Suppressor macrophage treated with lipopolysaccharide for 4 hours (primary cell): ENCODE results near the gene CCL3.
A peak's percentile ranks its signal among the peaks of the same experiment; 100 is the strongest.
"Not testable (repeated sequence)": the region's sequence is repeated elsewhere in the genome, so short reads cannot be mapped to it uniquely, and the experiment has no call there.

ENCODE experiments used
- DNase-seq: peaks from one replicate; pipeline ENCODE4 v3.0.0-alpha.2; 2020

Gene CCL3

DNA sequence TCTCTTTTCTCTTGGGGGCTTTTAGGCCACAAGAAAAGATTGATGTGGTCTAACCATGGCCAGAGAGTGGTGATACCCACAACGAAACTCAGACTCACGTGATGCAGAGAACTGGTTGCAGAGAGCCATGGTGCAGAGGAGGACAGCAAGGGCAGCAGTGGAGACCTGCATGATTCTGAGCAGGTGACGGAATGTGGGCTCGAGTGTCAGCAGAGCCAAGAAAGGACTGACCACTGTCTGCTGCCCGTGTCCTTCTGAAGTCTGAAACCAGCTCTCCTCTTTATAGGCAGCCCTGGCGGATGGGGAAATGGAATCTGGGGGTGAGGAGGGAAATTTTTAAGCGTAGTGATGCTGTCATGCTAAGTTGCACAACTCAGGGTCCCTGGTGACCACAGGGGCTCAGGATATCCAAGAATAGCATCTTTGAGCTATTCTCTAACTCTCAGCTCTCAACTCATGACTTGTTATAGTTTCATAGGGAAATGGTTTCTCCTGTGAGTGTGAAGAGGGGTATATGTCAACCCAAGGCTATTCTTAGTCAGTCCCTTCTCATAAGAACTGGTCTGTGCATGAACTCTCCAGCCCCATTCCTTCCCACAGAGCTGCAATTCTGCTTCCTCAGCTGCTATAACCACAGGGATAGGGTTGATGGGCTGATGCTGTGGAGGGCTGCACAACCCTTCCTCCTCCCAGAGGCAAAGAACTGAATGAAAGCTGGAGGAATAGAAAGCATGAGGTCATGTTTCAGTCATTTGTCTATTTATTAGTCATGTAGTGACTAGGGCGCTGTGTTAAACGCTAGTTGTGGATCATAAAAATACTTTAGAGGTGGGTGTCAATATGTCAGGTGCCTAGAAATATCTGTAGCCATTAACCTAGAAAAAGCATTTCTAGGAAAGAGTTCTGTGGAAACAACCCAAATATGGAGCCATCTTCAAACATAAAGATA lies at the start of gene CCL3:
Gene CCL3, minus strand, starts transcription at position 256 of the 949 bp plus-strand sequence. Its CDS starts 85 bp downstream, at position 171.
- peak; percentile 98 for DNase-seq

DNA sequence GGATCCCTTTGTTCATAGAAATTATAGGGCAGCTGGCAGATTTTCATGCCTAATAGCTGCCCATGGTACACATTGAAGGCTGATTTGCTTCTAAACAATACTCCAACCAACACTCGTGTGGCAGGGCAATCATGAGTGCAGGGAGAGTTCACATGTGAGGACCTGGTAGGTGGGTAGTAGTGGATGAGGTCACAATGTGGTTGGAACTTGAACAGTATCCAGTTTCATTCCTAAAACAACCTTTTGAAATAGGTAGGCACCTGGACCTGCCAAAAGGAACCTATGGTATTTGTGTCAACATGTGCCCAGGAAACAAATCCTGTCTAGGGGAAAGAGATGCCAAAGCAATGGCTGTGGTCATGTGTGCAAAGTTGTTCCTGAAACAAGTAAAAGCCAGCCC lies 46.5 kb upstream of the CCL3 start:
- DNase-seq, result no peak

DNA sequence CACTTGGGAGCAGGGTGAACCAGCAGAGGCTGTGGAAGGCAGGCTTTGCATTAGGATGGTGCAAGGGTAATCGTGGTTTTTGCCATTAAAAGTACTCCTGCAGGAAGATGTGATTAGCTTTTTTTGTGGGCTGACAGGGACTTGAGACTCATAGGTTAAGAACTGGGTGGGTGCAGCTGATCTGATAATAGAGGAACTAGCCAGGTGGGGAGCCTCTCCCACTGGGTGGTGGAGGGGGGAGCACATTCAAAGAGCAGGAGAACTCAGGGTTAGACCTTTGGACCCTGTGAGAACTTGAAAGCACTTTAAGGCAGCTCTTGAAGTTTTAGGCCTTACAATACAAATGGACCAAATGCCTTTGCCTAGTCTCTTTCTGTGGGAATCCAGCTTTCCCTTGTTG lies 46.1 kb upstream of the CCL3 start:
- no peak for DNase-seq

DNA sequence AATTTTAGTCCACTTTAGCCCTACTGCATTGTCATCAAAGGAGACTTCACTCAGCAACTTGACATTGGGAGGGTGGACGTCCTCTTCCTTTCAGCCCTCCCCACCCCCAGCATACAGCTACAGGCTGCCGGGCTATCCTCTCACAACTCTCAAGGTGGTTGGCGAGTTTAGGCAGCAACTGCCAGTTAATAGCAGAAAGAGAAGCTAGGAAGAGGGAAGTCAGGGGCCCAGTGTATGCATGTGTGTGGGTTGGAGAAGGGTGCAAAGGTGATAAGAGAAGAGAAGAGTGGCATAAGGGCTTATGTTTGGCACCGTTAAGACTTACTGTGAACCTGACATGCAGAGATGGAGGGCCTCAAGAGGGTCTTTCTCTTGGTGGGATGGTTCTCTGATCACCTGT lies 45.5 kb upstream of the CCL3 start:
- DNase-seq, result no peak

DNA sequence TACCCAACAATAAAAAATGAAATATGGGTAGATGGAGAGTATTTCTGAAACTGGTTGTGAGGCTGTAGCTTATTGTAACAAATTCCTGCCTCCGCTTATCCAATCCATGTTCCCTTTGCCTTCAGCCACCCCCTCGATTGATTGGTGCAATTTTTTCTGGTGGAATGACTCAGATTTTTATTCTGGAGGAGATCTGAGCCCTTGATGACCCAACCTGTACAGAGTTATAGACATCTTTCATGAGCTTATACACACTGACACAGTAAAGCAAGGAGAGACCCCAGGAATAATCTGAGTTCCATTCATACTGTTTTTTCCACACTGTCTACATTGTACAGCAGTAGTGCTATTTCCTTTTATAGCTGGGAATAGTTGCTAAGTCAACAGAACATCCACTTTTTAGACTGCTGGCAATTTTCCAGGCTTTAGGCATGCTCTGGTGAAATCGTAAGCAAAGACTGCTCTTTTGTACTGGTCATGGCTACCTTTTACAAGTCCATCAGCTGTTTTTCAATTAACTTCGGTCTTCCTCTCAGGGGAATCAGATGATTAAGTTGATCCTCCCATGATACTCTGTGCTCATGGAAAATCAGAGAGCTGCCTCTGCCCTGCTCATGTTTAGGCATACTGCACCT lies 43.8 kb upstream of the CCL3 start:
- DNase-seq, result peak; percentile 88

DNA sequence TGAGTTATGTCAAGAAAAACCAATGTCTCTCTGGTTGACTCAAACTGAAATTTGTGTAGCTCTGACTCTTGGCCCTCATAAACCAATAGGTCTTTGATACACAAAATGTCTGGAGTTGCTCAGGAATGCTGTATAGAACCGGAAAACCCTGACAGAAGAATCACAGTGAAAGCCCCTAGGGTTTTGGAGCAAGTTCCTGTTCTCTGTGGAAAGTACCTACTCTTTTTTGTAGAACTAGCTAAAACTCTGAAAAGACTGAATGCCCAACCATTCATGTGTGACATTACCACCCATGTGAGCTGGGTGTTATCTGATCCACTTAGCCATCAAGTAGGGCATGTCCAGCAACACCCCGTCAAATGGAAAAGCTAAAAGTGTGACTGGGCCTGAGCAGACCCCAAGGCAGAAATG lies 42.5 kb upstream of the CCL3 start:
- peak; percentile 74 for DNase-seq

DNA sequence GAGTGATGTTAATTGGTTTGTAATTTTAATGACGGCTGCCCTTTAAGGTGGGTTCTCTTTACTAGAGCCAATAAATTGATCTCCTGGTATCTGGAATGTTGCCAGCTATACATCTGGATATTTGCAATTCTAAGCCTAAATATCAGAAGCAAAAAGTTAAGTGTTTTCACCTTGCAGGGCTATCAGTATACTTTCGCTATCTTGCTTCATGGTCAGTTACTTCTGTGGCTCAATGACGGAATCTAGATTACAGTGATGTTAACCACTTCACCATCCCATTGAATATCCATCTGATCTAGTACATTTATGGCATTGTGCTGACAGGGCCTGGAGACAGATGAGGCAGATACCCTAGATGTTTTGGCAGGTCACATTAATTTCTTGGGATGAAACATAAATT lies 42.0 kb upstream of the CCL3 start:
- DNase-seq, result no peak

DNA sequence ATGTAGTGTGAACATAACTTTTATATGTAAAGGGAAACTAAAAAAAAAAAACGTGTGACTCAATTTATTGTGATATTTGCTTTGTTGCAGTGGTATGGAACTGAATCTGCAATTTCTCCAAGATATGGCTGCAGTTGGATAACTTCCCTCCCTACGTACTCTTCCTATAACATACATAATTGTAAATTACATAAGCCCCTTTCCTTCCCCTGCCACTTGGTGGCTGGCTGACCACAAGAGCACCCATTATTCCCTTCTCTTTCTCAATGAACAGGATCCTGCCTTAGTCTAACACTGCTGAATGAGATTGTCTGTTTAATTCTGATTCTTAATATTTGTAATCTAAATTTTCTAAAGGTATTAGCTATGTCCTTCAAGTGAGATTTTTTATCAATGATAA lies 41.5 kb upstream of the CCL3 start:
- peak; percentile 88 for DNase-seq

DNA sequence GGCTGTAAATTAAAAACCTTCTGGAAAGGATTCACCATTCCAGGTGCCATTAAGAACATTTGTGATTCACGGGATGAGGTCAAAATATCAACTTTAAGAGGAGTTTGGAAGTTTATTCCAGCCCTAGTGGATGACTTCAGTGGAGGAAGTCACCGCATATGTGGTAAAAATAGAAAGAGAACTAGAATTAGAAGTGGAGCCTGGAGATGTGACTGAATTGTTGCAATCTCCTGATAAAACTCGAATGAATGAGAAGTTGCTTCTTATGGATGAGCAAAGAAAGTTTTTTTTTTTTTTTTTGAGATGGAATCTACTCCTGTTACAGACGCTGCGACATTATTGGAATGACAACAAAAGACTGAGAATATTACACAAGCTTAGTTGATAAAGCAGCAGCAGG lies 40.4 kb upstream of the CCL3 start:
- peak; percentile 56 for DNase-seq

DNA sequence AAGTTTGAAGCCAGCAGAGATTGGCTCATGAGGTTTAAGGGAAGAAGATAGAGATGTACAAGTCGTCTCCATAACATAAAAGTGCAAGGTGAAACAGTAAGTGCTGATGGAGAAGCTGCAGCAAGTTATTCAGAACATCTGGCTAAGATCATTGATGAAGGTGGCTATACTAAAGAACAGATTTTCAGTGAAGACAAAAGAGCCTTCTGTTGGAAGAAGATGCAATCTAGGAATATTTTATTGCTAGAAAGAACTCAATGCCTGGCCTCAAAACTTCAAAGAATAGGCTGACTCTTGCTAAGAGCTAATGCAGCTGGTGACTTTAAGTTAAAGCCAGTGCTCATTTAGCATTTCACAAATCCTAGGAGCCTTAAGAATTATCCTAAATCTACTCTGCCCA lies 39.7 kb upstream of the CCL3 start:
- no peak for DNase-seq

DNA sequence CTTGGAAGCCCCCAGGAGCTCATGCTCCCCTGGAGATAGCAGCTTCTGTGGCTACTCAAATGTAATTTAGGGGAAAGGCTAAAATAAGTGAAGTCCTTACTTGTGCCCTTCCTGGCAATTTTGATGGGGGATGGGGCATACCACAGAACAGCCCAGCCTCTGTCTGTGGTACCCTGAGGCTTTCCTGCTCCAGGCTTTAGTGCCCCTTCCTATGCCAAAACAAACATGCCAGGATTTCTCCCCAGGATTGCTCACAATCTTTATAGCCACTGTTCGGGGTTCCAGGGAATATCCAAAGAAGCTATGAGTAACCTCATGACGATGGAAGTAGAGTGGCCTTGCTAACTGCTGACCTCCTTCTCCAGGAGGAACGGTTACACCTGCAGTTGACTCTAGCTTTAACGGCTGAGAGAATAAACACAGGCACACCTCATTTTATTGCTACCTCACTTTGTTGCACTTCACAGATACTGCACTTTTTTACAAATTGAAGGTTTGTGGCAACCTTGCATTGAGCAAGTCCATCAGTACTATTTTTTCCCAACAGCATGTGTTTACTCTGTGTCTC lies 38.6 kb upstream of the CCL3 start:
- no peak for DNase-seq

DNA sequence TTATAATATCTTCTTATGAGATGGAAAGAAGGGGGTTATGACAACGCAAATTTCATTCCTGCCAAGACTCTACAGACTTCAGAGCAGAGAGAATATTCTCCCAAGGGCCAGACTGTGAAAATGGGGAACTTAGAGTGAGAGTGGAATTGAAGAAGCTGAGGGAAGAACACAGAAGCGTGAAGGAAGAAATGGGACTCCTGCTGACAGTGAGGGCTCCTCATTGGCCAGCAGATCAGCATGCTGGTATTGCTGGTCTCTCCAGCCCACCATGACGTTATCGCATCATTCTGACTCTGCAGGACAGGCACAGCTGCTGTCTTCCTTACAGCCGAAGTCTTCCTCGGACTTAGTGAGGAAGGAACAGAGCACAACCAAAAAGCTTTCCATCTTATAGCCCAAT lies 38.0 kb upstream of the CCL3 start:
- DNase-seq, result peak; percentile 51

DNA sequence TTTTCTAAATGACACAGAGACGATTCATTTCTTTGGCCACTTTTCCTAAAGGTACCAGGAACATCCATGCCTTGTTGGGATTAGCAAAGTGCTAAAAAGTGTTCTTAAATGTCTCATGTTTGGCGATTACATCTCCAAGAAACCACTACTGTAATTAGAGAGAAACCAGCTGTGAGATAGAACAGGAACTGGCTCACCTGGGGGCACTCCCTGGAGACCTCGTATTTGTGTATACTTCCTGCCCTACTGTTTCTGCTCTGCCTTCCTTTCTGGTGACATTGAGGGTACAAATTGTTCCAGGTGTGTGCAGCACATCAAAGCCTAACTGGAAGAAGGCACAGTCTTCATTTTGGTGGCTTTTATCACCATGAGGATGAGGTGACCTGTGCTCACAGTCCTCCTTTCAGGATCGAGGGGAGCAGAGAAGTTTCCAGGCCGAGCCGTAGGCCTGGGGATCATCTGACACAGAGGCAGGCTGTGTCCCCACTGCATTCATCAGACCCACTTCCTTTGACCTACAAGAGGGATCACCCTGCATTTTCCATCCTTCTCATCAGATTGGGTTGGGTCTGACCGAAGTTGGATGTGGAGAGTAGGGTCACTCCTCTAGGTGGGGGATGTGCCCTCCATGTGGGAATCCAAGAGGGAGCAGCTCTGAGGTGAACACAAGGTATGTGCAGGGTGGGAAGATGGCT lies 37.4 kb upstream of the CCL3 start:
- no peak for DNase-seq

DNA sequence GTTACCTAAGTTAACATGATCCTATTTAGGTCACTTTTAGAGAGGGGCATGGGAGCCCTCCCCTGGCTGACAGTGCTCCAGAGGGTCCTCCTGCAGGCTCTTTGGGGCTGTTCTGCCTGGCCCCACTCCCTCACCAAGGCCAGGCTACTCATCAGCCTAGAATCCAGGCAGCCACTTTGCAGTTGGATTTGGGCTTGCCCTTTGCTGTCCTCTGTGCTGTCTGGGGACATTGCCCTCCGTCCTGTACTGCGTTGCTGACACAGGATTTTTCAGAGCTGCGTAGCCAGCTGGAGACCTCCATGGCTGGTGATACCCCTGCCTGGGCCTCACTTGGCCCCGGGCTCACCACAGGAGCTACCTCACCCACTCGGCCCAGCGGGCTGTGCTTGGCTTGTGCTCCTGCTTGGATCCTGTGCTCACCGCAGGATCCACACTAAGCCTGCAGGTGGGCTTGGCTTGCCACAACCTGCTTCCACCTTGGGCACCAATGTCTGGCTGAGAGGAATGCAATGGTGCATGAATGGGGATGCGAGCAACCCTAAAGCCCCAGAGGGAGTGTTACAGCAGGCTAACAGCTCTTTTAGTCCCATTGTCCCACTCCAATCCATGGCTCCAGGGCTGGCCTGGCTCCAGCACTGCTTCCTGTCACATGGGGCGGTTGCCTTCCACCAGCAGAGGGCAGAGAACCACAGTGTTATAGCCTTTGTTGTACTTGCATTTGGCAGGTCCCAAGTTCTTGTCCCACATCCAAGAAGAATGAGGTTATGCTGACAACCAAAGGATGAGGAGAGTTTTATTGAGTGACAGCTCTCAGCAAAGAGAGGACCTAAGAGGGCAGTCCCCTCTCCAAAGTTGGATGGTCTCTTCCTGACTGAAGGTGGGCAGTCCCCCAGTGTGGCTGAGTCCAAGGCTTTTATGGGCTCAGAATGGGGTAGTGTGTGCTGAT lies 35.2 kb upstream of the CCL3 start:
- DNase-seq, result no peak

DNA sequence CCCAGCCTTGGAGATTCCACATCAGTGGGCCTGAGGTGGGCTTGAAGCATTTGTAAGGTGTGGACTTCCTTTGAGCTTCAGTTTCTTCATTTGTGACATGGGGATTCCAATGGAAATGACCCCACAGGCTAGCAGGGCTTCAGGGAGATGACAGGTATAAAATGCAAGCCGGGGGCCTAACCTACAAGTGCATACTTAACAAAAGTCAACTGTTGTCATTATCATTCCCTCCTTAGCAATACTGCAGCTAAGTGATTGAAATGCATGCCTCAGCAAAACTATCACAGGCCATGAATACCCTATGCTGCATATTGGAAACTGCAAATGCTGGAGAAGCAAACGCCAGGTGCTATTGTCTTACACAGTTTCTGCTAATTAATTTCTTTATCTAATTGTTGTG lies 33.5 kb upstream of the CCL3 start:
- DNase-seq, result no peak

DNA sequence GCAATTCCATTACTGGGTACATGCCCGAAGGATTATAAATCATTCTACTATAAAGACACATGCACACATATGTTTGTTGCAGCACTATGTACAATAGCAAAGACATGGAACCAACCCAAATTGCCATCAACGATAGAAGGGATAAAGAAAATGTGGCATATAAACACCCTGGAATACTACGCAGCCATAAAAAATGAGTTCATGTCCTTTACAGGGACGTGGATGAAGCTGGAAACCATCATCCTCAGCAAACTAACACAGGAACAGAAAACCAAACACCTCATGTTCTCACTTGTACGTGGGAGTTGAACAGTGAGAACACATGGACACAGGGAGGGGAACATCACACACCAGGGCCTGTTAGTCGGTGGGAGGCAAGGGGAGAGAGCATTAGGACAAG lies 31.2 kb upstream of the CCL3 start:
- not testable (repeated sequence) for DNase-seq

DNA sequence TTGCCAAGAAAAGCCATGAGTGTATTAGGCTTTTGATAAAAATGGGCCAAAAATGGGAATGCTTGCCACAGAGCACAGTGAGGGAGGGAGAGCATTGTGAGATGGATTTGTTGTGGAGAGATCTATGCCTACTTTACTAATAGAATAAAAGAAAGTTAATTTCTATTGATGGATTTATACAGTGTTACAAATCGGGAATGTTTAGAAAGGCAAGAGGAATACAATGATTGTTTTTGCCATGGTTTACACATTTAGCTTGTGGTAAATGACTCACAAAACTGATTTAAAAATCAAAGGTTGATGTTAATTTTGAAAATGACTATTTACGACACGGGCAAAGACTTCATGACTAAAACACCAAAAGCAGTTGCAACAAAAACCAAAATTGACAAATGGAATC lies 30.3 kb upstream of the CCL3 start:
- DNase-seq, result no peak

DNA sequence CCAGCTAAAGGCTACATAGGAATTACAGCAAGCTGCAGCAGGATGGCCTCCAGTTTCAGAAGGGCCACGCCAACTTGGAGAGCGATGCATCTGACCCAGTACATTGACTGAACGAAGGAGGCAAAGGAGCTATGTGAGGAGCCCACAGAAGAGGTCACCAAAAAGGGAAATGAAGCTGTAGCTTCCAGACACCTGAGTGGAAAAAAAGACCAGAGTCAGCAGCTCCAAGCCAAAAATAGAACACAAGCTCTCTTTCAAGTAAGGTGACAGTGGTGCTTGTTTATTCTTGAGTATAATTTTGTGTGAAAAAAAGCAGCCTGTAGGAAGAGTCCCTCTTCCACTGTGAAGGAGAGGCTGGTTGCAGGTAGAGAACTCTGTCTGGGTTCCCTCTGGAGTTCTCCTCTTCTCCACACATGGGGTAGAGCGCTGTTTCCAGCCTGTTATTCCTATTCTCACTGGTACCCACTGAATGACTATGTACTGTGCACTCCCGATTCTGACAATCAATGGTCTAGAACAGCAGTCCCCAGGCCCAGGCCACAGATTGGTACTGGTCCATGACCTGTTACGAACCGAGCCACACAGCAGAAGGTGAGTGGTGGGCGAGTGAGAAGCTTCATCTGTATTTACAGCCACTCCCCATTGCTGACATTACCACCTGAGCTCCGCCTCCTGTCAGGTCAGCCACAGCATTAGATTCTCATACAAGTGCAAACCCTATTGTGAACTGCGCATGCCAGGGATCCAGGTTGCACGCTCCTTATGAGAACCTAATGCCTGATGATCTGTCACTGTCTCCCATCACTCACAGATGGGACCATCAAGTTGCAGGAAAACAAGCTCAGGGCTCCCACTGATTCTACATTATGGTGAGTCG lies 28.8 kb upstream of the CCL3 start:
- DNase-seq, result no peak

DNA sequence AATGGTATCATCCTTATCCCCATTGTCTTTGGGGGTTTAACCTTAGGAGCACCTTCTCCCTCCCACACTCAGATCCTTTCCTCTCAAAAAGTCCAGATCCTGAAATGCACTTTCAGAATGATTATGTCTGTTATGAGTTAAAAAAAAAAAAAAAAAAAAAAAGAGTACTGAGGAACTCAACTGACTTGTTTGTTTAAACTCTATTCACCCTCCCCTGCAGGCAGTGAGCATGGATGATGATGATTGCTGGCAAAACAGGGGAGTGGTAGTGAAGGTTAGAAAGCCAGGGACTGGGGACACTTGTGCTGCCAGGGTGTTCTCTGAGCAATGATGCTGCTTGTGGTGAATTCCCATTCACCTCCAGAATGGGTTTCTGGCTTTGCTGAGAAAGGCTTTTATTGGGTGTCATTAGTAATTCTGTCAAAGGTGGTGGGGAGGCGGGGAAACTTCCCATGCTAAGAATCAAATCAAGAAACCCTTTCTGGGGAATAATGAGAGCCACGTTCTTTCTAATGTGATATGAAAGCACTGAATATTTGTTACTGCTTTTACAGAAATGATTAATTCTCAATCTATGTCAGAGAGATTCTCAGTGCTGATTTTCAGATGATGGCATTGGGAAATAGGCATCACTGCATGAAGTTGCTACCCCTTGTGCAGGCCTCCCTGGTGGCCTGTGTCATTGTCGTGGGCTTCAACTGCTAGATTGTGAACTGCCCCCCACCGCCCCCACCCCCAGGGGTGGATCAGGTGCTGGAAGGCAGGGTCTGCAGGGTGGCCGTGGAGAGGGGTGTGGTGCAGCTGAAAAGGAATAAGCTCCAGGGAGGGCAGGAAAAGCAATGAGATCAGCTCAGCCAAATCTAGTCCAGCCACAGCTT lies 27.8 kb upstream of the CCL3 start:
- DNase-seq, result peak; percentile 46

DNA sequence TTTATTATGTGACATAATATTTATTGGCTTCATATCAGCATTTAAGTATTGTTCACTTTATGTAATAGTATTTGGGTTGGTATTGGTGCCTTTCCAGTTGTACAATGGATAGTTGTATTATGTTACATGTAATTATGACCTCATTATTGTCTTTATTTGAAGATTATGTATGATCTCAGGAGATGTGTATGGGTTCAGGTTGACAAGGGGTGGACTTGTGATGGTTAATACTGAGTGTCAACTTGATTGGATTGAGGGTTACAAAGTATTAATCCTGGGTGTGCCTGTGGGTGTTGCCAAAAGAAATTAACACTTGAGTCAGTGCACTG lies 25.7 kb upstream of the CCL3 start:
- not testable (repeated sequence) for DNase-seq
